Breast epithelium (tissue), 4 donors: Measurements from ENCODE around the gene KPNB1. TPM values are rescaled to one million over a fixed set of nuclear protein-coding genes. Genes with fewer than 3 reads are reported as not detected.

Experiments used
- DNase-seq, 2 donors: peaks; one replicate each; pipeline ENCODE4 v3.0.0-alpha.2; 2019; ENCODE audit warnings: low spot score in 2 of 2
- H3K27ac ChIP-seq, 2 donors: fragments of 200-600 bp; sonication (generic) in 1 of 2; one replicate each; pipeline ENCODE4 v1.5.1; 2016 to 2019; ENCODE audit warnings: mild to moderate bottlenecking in 1 of 2
- H3K27me3 ChIP-seq, 2 donors: fragments of 200-600 bp; sonication (generic) in 1 of 2; one replicate each; pipeline versions ENCODE4 v1.5.1 to v1.6.0; 2017 to 2019; ENCODE audit warnings: control low read depth in 1 of 2, mild to moderate bottlenecking in 1 of 2
- H3K36me3 ChIP-seq: fragments of 200-600 bp; one replicate; pipeline ENCODE4 v1.5.1; 2019
- H3K4me1 ChIP-seq, 2 donors: fragments of 200-600 bp; sonication (generic); one replicate each; pipeline ENCODE4 v1.5.1; 2016 to 2019; ENCODE audit warnings: control low read depth in 1 of 2
- H3K4me3 ChIP-seq, 3 donors: fragments of 200-600 bp; sonication (generic); 1 replicate in 2 of 3; 2 replicates in 1 of 3; pipeline ENCODE4 v1.5.1; 2016 to 2019; ENCODE audit warnings: mild to moderate bottlenecking in 3 of 3, moderate library complexity in 2 of 3
- H3K9me3 ChIP-seq, 2 donors: fragments of 200-600 bp; sonication (generic) in 1 of 2; one replicate each; pipeline ENCODE4 v1.5.1; 2016 to 2019; ENCODE audit warnings: control low read depth in 1 of 2
- POLR2A ChIP-seq: fragments of 450-650 bp; IDR thresholded peaks from one replicate; pipeline ENCODE4 v1.6.1; 2016; ENCODE audit warnings: antibody characterized with exemption, mild to moderate bottlenecking, moderate library complexity
- POLR2AphosphoS5 ChIP-seq, 3 donors: sonication (generic); formaldehyde crosslinking; IDR thresholded peaks; one replicate each; pipeline ENCODE4 v1.6.1; 2017; ENCODE audit warnings: antibody characterized with exemption in 3 of 3
- intact Hi-C: fragments of 100-400 bp; cut with DNase I; formaldehyde crosslinking; loops from one replicate; pipeline ENCODE4 v1.15.1; 2023; ENCODE audit warnings: low total_unique reads
- total RNA-seq, 3 donors: library from RNA; depleted of rRNA; stranded (reverse); fragments of >200 nt; gene quantifications; one replicate each; pipeline ENCODE4 v1.1.0, GENCODE V29; 2016
- TF ChIP-seq, protein P1 (sequence below), 3 donors: fragments of 450-650 bp; IDR thresholded peaks; one replicate each; pipeline ENCODE4 v1.5.1; 2016 to 2017; ENCODE audit warnings: antibody characterized with exemption in 3 of 3, mild to moderate bottlenecking in 3 of 3, moderate library complexity in 3 of 3

KPNB1 gene
- total RNA-seq, 3 donors from 2014 or later: 148 to 238 (median 189) TPM

DNA sequence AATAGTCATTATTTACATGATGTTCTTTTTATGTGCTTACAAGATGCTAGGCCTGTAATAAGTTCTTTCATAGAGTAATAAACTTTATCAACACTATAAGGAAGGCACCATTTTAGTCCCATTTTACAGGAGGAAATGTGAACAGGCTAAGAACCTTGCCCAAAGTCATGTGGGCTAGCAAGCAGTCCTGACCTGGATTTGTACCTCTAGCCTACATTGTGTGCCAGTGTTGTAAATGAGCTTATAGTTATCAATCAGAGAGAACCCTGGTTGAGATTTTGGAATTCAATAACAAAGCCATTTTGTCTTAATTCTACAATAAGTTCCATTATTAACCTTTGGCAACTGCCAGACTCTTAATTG lies 37.6 kb downstream of the KPNB1 start:
- H3K27ac ChIP-seq: peak overlapping the region in 1 of 2 donors; percentile 35
- no peaks in the 10 kb centered on the region for H3K27me3 ChIP-seq
- H3K4me1 ChIP-seq: no peaks in the 10 kb centered on the region

DNA sequence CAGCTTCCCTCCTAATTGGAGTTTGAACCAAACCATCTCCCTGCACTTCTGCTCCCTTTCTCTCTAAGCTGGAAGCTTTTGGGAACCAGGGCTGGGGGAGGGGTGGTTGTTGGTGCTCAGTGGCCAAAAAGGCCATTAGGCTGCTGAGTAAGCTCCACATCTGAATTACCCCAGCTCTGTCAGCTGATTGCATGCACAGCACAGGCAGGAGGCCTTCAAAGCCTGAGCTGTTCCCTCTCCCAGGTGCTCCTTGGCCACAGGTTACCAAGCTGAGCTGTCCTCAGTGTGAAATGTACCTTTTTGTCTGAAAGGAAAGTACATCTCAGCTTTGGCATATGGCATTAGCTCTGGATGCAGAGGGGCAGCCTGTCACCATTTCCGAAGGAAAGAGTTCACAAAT lies 38.0 kb downstream of the KPNB1 start:
- no peak for TF ChIP-seq POLR2A
- TF ChIP-seq, protein P1, sequence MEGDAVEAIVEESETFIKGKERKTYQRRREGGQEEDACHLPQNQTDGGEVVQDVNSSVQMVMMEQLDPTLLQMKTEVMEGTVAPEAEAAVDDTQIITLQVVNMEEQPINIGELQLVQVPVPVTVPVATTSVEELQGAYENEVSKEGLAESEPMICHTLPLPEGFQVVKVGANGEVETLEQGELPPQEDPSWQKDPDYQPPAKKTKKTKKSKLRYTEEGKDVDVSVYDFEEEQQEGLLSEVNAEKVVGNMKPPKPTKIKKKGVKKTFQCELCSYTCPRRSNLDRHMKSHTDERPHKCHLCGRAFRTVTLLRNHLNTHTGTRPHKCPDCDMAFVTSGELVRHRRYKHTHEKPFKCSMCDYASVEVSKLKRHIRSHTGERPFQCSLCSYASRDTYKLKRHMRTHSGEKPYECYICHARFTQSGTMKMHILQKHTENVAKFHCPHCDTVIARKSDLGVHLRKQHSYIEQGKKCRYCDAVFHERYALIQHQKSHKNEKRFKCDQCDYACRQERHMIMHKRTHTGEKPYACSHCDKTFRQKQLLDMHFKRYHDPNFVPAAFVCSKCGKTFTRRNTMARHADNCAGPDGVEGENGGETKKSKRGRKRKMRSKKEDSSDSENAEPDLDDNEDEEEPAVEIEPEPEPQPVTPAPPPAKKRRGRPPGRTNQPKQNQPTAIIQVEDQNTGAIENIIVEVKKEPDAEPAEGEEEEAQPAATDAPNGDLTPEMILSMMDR (IDR thresholded peaks at IDR 0.05): no peak
- TF ChIP-seq POLR2AphosphoS5 (IDR thresholded peaks at IDR 0.05): no peak
- no peaks in the 10 kb centered on the region for H3K36me3 ChIP-seq
- no peaks in the 10 kb centered on the region for H3K27me3 ChIP-seq
- H3K4me1 ChIP-seq: no peaks in the 10 kb centered on the region
- peak overlapping the region in 1 of 2 donors; percentile 35 for H3K27ac ChIP-seq
- intact Hi-C loops: no loop called here
- H3K4me3 ChIP-seq: no peak overlapping the region
- no peaks in the 10 kb centered on the region for H3K9me3 ChIP-seq
- DNase-seq: no peak

More for the DNA sequence above, 37.6 kb downstream of the KPNB1 start:
- TF ChIP-seq, protein P1 (IDR thresholded peaks at IDR 0.05): no peak
- no peak for TF ChIP-seq POLR2A
- no peak for TF ChIP-seq POLR2AphosphoS5 (IDR thresholded peaks at IDR 0.05)
- intact Hi-C loops: no loop called here
- DNase-seq: no peak
- H3K4me3 ChIP-seq: no peak overlapping the region
- H3K9me3 ChIP-seq: no peaks in the 10 kb centered on the region
- H3K36me3 ChIP-seq: no peaks in the 10 kb centered on the region

GRCh38 chr17:47690121-47690520 lies 40.4 kb downstream of the KPNB1 start:
- Histone ChIP-seq H3K36me3 (no peaks in the 10 kb centered on the region), H3K9me3 (no peaks in the 10 kb centered on the region), H3K27ac (no peak overlapping the region), H3K4me1 (peaks cover 0 to 2% of the 10 kb centered on the region in 2 donors), H3K27me3 (no peaks in the 10 kb centered on the region), H3K4me3 (no peak overlapping the region)
- no peak for DNase-seq
- intact Hi-C loops: no loop called here
- no peak for TF ChIP-seq POLR2AphosphoS5 (IDR thresholded peaks at IDR 0.05)
- no peak for TF ChIP-seq POLR2A
- TF ChIP-seq, protein P1 (IDR thresholded peaks at IDR 0.05): no peak

DNA sequence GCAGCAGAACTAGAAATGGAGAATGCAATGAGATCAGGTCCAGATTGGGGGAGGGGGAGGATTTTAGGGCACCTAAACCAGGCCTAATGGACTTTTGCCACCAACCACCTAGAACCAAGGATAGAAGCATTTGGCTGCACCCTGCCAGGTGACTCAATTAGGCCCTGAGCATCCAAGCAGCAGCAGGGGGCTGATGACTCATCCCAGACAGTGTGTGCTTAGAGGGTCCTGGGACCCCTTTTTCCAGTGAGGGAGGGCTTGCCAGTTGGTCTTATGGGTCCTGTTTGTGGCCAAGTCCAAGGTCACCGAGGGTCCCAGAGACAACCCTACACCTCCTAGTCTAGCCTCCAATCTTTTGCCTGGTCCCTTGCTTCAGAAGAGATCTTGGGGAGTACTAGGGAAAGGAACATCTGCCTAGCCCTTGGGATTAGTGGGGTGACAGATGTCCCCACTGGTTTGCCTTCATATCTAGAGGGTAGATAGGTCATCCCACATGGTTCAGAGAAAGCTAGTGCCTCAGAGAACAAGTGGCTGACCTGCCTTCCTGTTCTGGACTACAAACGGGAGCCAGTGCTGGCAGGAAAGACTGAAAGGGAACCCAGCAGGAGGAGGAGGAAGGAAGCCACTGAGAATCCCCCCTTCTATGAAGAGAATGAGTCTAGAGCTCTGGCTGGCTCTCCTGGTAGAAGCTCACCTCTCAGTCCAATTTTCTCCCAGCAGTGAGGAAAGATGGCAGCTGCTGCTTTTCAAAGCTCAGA lies 42.6 kb downstream of the KPNB1 start:
- no peak overlapping the region for H3K27ac ChIP-seq
- intact Hi-C loops: no loop called here
- peaks cover 0 to 3% of the 10 kb centered on the region in 2 donors for H3K4me1 ChIP-seq
- no peaks in the 10 kb centered on the region for H3K36me3 ChIP-seq
- no peak for DNase-seq
- H3K4me3 ChIP-seq: no peak overlapping the region
- no peaks in the 10 kb centered on the region for H3K27me3 ChIP-seq
- no peaks in the 10 kb centered on the region for H3K9me3 ChIP-seq
- TF ChIP-seq POLR2AphosphoS5 (IDR thresholded peaks at IDR 0.05) (no peak), POLR2A (no peak)
- TF ChIP-seq, protein P1 (IDR thresholded peaks at IDR 0.05): no peak

DNA sequence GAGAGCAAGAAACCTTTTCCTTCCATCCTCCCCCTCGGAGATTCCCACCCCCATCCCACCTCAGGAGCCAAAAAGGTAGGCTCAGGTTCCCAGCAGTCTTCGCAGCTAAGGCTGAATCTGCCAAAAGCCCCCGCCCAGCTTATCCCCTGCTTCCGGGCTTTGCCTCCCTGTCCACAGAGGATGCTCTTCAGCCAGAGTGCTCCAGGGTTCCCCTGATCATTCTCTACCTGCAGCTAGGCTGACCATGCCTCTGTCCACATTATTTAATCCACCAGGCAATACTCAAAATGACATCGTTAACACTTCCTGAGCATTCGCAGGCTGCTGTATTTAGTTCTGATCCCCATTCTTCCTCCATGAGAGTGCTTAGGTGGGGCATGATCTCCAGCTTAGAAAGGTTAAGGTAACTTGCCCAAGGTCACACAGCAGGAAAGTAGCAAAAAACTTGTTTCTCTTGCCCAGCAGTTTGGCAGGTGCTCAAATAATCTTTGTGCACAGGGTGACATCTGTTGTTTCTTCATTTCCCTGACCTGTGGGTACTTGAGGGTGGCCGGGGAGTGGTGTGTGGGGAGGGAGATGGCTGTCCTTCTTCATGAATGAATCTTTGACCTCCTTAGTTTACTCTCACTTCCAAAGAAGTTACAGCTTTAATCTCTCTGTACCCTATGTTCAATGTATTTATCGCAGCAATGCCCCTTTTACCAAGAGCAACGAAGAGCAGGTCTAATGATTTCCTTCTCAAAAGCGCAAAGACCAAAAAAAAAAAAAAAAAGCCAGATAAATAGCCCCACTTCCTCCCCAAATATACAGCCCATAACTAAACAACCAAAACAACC lies 43.4 kb downstream of the KPNB1 start:
- no peak for DNase-seq
- Histone ChIP-seq H3K4me3 (peak overlapping the region; percentile 93 to 98 (median 95)), H3K4me1 (peaks cover 0 to 3% of the 10 kb centered on the region in 2 donors), H3K27me3 (no peaks in the 10 kb centered on the region), H3K9me3 (no peaks in the 10 kb centered on the region), H3K36me3 (no peaks in the 10 kb centered on the region), H3K27ac (peak overlapping the region in 1 of 2 donors; percentile 85)
- TF ChIP-seq, protein P1 (IDR thresholded peaks at IDR 0.05): no peak
- no peak for TF ChIP-seq POLR2A
- TF ChIP-seq POLR2AphosphoS5 (IDR thresholded peaks at IDR 0.05): no peak
- intact Hi-C loops: no loop called here
